ENCODE data around the gene POLR2E. TPM values are rescaled to one million over a fixed set of nuclear protein-coding genes. Genes with fewer than 3 reads are reported as not detected.

The POLR2E gene
- polyA plus RNA-seq, 1 donor = 130 TPM

DNA sequence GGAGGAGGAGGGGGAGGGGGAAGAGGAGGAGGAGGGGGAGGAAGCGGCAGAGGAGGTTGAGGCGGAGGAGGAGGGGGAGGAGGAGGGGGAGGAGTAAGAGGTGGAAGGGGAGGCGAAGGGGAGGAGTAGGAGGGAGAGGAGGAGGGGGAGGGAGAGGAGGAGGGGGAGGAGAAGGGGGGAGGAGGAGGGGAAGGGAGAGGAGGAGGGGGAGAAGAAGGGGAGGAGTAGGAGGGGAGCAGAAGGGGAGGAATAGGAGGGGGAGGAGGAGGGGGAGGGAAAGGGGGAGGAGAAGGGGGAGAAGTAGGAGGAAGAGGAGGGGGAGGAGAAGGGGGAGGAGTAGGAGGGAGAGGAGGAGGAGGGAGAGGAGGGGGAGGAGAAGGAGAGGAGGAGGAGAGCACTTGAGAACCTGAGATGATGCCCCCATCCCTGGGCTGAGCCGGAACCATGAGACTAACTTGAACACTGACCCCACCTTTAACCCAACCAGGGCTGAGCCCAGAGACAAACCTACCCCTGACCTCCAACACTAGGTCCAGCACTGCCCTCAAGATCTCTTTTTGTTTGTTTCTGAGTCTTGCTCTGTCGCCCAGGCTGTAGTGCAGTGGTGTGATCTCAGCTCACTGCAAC, 42.7 kb downstream of the POLR2E start:
- no peak for DNase-seq
- peaks cover 44% of the 10 kb centered on the region for H3K9me3 ChIP-seq (ENCODE audit: control insufficient read depth, low read depth, low read length)
- no peak overlapping the region for H3K4me3 ChIP-seq (ENCODE audit: low read length)
- no peaks in the 10 kb centered on the region for H3K4me1 ChIP-seq (ENCODE audit: control insufficient read depth, insufficient read depth, low read length)
- H3K36me3 ChIP-seq (ENCODE audit: control insufficient read depth, insufficient read depth, low read length) = no peaks in the 10 kb centered on the region
- no CpG with 5 or more reads among the region's 5 CpGs for WGBS (ENCODE audit: insufficient coverage, low lambda C conversion rate)
- H3K27me3 ChIP-seq (ENCODE audit: control insufficient read depth, insufficient read depth, low read length) = no peaks in the 10 kb centered on the region
- H3K27ac ChIP-seq (ENCODE audit: low read length) = no peak overlapping the region

DNA sequence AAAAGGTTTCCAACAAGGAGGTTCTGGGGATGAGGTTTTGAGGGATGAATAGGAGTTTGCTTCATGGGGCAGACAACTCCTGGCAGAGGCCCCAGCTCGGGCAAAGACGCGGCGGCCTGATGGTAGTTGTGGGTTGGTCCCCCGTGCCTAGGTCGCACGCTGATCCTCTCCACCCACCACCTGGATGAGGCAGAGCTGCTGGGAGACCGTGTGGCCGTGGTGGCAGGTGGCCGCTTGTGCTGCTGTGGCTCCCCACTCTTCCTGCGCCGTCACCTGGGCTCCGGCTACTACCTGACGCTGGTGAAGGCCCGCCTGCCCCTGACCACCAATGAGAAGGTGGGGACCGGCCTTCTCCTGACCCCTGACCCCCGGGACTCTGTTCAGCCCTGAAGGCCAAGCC, 43.4 kb downstream of the POLR2E start:
- H3K36me3 ChIP-seq (ENCODE audit: control insufficient read depth, insufficient read depth, low read length) = no peaks in the 10 kb centered on the region
- WGBS (ENCODE audit: insufficient coverage, low lambda C conversion rate) = no CpG with 5 or more reads among the region's 17 CpGs
- DNase-seq = no peak
- H3K4me3 ChIP-seq (ENCODE audit: low read length) = no peak overlapping the region
- peaks cover 41% of the 10 kb centered on the region for H3K9me3 ChIP-seq (ENCODE audit: control insufficient read depth, low read depth, low read length)
- H3K27ac ChIP-seq (ENCODE audit: low read length) = no peak overlapping the region
- H3K4me1 ChIP-seq (ENCODE audit: control insufficient read depth, insufficient read depth, low read length) = no peaks in the 10 kb centered on the region
- no peaks in the 10 kb centered on the region for H3K27me3 ChIP-seq (ENCODE audit: control insufficient read depth, insufficient read depth, low read length)

DNA sequence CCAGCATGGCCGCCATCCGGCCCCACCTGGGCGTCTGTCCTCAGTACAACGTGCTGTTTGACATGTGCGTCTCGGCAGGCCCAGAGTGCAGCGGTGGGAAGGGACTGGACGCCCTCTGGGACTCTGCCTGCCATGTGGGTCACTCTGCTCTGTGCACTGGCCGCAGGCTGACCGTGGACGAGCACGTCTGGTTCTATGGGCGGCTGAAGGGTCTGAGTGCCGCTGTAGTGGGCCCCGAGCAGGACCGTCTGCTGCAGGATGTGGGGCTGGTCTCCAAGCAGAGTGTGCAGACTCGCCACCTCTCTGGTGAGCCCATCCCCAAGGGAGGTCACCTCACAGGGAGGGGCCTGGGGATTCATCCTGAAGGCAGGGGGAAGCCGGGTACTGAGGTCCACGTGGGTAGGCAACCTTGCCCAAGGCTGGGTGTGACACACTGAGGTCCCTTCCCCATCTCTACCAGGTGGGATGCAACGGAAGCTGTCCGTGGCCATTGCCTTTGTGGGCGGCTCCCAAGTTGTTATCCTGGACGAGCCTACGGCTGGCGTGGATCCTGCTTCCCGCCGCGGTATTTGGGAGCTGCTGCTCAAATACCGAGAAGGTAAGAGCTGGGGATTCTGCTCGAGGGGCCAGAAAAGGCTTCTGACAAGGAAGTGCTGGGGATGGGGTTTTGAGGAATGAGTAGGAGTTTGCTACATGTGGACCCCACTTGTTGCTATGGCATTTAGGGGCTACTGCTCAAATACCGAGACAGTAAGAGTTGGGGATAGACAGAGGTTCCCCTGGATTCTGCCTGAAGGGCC, 44.0 kb downstream of the POLR2E start:
- DNase-seq = no peak
- no peak overlapping the region for H3K4me3 ChIP-seq (ENCODE audit: low read length)
- H3K4me1 ChIP-seq (ENCODE audit: control insufficient read depth, insufficient read depth, low read length) = no peaks in the 10 kb centered on the region
- no CpG with 5 or more reads among the region's 31 CpGs for WGBS (ENCODE audit: insufficient coverage, low lambda C conversion rate)
- no peaks in the 10 kb centered on the region for H3K36me3 ChIP-seq (ENCODE audit: control insufficient read depth, insufficient read depth, low read length)
- H3K27ac ChIP-seq (ENCODE audit: low read length) = no peak overlapping the region
- H3K27me3 ChIP-seq (ENCODE audit: control insufficient read depth, insufficient read depth, low read length) = no peaks in the 10 kb centered on the region
- H3K9me3 ChIP-seq (ENCODE audit: control insufficient read depth, low read depth, low read length) = peaks cover 41% of the 10 kb centered on the region

DNA sequence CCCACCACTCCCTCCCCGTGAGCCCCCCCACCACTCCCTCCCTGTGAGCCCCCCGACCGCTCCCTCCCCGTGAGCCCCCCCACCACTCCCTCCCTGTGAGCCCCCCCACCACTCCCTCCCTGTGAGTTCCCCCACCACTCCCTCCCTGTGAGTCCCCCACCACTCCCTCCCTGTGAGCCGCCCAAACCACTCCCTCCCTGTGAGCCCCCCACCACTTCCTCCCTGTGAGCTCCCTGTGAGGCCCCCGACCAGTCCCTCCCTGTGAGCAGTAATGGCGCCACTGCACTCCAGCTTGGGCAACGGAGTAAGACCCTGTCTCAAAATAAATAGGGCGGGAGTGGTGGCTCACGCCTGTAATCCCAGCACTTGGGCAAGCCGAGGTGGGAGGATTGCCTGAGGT, 45.4 kb downstream of the POLR2E start:
- no peaks in the 10 kb centered on the region for H3K36me3 ChIP-seq (ENCODE audit: control insufficient read depth, insufficient read depth, low read length)
- no peaks in the 10 kb centered on the region for H3K27me3 ChIP-seq (ENCODE audit: control insufficient read depth, insufficient read depth, low read length)
- WGBS (ENCODE audit: insufficient coverage, low lambda C conversion rate) = no CpG with 5 or more reads among the region's 11 CpGs
- H3K4me1 ChIP-seq (ENCODE audit: control insufficient read depth, insufficient read depth, low read length) = no peaks in the 10 kb centered on the region
- DNase-seq = no peak
- no peak overlapping the region for H3K27ac ChIP-seq (ENCODE audit: low read length)
- H3K4me3 ChIP-seq (ENCODE audit: low read length) = no peak overlapping the region
- peaks cover 34% of the 10 kb centered on the region for H3K9me3 ChIP-seq (ENCODE audit: control insufficient read depth, low read depth, low read length)

DNA sequence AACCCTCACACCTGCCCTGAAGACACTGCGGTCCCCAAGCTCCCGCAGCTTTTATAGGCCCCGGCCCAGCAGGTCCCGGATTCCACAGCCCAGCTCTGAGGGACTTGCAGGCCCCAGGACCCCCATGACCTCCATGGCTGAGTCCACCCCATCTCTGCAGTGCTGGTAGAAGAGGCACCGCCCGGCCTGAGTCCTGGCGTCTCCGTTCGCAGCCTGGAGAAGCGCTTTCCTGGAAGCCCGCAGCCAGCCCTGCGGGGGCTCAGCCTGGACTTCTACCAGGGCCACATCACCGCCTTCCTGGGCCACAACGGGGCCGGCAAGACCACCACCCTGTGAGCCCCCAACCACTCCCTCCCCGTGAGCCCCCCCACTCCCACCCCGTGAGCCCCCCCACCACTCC, 46.1 kb downstream of the POLR2E start:
- no peak for DNase-seq
- WGBS (ENCODE audit: insufficient coverage, low lambda C conversion rate) = no CpG with 5 or more reads among the region's 17 CpGs
- H3K9me3 ChIP-seq (ENCODE audit: control insufficient read depth, low read depth, low read length) = peaks cover 28% of the 10 kb centered on the region
- no peaks in the 10 kb centered on the region for H3K4me1 ChIP-seq (ENCODE audit: control insufficient read depth, insufficient read depth, low read length)
- no peak overlapping the region for H3K4me3 ChIP-seq (ENCODE audit: low read length)
- no peak overlapping the region for H3K27ac ChIP-seq (ENCODE audit: low read length)
- no peaks in the 10 kb centered on the region for H3K27me3 ChIP-seq (ENCODE audit: control insufficient read depth, insufficient read depth, low read length)
- no peaks in the 10 kb centered on the region for H3K36me3 ChIP-seq (ENCODE audit: control insufficient read depth, insufficient read depth, low read length)

DNA sequence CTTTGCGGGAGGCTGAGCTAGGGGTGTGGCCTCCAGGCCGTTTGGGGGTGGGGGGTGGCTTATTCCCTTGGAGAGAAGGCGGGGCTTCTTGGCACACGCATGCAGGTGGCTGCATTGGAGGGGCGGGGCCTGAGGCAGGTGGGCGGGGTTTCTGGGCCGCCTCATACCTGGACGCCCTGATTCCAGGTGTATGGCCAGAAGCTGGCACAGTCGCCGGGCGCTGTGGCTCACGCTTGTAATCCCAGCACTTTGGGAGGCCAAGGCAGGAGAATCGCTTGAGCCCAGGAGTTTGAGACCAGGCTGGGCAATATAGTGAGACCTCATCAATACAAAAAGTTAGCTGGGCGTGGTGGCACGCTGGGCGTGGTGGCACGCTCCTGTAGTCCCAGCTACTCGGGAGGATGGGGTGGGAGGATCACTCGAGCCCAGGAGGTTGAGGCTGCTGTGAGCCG, 47.5 kb downstream of the POLR2E start:
- Histone ChIP-seq H3K4me1 (ENCODE audit: control insufficient read depth, insufficient read depth, low read length) (no peaks in the 10 kb centered on the region), H3K9me3 (ENCODE audit: control insufficient read depth, low read depth, low read length) (peaks cover 22% of the 10 kb centered on the region), H3K27me3 (ENCODE audit: control insufficient read depth, insufficient read depth, low read length) (no peaks in the 10 kb centered on the region), H3K36me3 (ENCODE audit: control insufficient read depth, insufficient read depth, low read length) (no peaks in the 10 kb centered on the region), H3K27ac (ENCODE audit: low read length) (no peak overlapping the region), H3K4me3 (ENCODE audit: low read length) (no peak overlapping the region)
- DNase-seq = no peak
- no CpG with 5 or more reads among the region's 20 CpGs for WGBS (ENCODE audit: insufficient coverage, low lambda C conversion rate)

DNA sequence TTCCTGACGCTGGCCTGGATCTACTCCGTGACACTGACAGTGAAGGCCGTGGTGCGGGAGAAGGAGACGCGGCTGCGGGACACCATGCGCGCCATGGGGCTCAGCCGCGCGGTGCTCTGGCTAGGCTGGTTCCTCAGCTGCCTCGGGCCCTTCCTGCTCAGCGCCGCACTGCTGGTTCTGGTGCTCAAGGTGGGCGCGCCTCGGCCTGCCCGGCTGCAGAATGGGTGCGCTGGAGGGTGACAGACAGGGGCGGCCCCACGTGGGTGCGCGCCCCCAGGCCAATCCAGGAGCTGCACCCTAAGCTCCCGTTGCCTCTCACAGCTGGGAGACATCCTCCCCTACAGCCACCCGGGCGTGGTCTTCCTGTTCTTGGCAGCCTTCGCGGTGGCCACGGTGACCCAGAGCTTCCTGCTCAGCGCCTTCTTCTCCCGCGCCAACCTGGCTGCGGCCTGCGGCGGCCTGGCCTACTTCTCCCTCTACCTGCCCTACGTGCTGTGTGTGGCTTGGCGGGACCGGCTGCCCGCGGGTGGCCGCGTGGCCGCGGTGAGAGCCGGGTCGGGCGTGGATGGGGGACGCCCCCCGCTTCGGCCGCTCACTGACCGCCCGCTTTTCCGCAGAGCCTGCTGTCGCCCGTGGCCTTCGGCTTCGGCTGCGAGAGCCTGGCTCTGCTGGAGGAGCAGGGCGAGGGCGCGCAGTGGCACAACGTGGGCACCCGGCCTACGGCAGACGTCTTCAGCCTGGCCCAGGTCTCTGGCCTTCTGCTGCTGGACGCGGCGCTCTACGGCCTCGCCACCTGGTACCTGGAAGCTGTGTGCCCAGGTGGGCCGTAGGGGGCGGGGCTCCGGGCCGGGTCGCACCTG, 48.1 kb downstream of the POLR2E start:
- no peak for DNase-seq
- no CpG with 5 or more reads among the region's 77 CpGs for WGBS (ENCODE audit: insufficient coverage, low lambda C conversion rate)
- H3K27ac ChIP-seq (ENCODE audit: low read length) = no peak overlapping the region

DNA sequence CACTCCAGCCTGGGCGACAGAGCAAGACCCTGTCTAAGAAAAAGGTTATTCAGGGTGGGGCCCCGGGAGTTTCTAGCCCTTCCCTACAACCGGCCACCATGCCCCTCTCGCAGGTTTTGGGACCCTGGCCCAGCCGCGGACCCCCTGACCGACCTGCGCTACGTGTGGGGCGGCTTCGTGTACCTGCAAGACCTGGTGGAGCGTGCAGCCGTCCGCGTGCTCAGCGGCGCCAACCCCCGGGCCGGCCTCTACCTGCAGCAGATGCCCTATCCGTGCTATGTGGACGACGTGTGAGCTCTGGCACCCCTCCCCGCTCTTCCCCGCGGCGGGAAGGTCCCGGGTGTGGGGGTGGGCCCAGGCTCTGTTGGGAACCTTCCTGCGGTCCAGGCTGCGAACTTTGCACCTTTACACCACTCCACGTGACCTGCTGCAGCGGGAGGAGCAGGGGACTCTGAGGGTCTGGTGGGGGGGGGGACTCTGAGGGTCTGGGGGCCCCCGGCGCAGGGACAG, 49.0 kb downstream of the POLR2E start:
- WGBS (ENCODE audit: insufficient coverage, low lambda C conversion rate) = no CpG with 5 or more reads among the region's 33 CpGs
- Histone ChIP-seq H3K27me3 (ENCODE audit: control insufficient read depth, insufficient read depth, low read length) (peaks cover 3% of the 10 kb centered on the region), H3K4me1 (ENCODE audit: control insufficient read depth, insufficient read depth, low read length) (peaks cover 5% of the 10 kb centered on the region), H3K27ac (ENCODE audit: low read length) (no peak overlapping the region), H3K36me3 (ENCODE audit: control insufficient read depth, insufficient read depth, low read length) (no peaks in the 10 kb centered on the region), H3K4me3 (ENCODE audit: low read length) (no peak overlapping the region), H3K9me3 (ENCODE audit: control insufficient read depth, low read depth, low read length) (peaks cover 23% of the 10 kb centered on the region)
- no peak for DNase-seq

More for the DNA sequence above, 48.1 kb downstream of the POLR2E start:
- Histone ChIP-seq H3K4me3 (ENCODE audit: low read length) (no peak overlapping the region), H3K4me1 (ENCODE audit: control insufficient read depth, insufficient read depth, low read length) (no peaks in the 10 kb centered on the region), H3K27me3 (ENCODE audit: control insufficient read depth, insufficient read depth, low read length) (no peaks in the 10 kb centered on the region), H3K36me3 (ENCODE audit: control insufficient read depth, insufficient read depth, low read length) (no peaks in the 10 kb centered on the region), H3K9me3 (ENCODE audit: control insufficient read depth, low read depth, low read length) (peaks cover 22% of the 10 kb centered on the region)

DNA sequence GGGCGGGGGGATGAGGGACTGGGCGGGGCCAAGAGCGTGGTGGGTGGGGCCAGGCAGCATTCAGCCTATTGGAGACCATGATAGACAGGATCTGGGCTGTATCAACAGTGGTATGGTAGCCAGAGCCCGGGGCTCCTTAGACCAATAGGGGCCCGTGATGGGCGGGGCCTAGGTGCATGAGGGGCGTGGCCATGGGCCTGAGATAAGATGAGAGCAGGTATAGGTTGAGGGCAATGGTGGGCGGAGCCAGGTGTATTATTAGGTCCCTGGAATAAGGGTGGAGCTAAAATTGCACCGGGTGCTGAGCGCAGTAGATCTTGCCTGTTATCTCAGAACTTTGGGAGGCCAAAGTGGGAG, 50.0 kb downstream of the POLR2E start:
- DNase-seq = no peak
- no peaks in the 10 kb centered on the region for H3K36me3 ChIP-seq (ENCODE audit: control insufficient read depth, insufficient read depth, low read length)
- WGBS (ENCODE audit: insufficient coverage, low lambda C conversion rate) = no CpG with 5 or more reads among the region's 10 CpGs
- H3K4me1 ChIP-seq (ENCODE audit: control insufficient read depth, insufficient read depth, low read length) = peaks cover 14% of the 10 kb centered on the region
- no peak overlapping the region for H3K4me3 ChIP-seq (ENCODE audit: low read length)
- H3K27me3 ChIP-seq (ENCODE audit: control insufficient read depth, insufficient read depth, low read length) = peaks cover 4% of the 10 kb centered on the region
- H3K9me3 ChIP-seq (ENCODE audit: control insufficient read depth, low read depth, low read length) = peaks cover 19% of the 10 kb centered on the region
- H3K27ac ChIP-seq (ENCODE audit: low read length) = no peak overlapping the region

All from large intestine (tissue), 3 donors.